Testis (tissue), 3 donors: ENCODE data around the gene SEZ6L. TPM values are rescaled to one million over a fixed set of nuclear protein-coding genes. Genes with fewer than 3 reads are reported as not detected.

ENCODE experiments used
- DNase-seq: peaks from one replicate; pipeline ENCODE4 v3.0.0-alpha.2; 2019
- H3K27ac ChIP-seq, 2 donors: fragments of 200-600 bp; sonication (generic); one replicate each; pipeline ENCODE4 v1.5.1; 2019
- H3K27me3 ChIP-seq: fragments of 200-600 bp; sonication (generic); one replicate; pipeline ENCODE4 v1.5.1; 2019
- H3K36me3 ChIP-seq: fragments of 200-600 bp; sonication (generic); one replicate; pipeline ENCODE4 v1.5.1; 2017; ENCODE audit warnings: low read depth; ENCODE audit errors: missing control alignments
- H3K4me1 ChIP-seq: fragments of 200-600 bp; sonication (generic); one replicate; pipeline ENCODE4 v1.5.1; 2019
- H3K4me3 ChIP-seq, 2 donors: fragments of 200-600 bp; sonication (generic); one replicate each; pipeline ENCODE4 v1.5.1; 2017 to 2019
- H3K9me3 ChIP-seq: fragments of 200-600 bp; sonication (generic); one replicate; pipeline ENCODE4 v1.5.1; 2017
- CTCF ChIP-seq, 3 experiments: fragments of 450-650 bp in 2 of 3; fragments of 200-600 bp in 1 of 3; sonication (generic) in 1 of 3; IDR thresholded peaks; one replicate each; pipeline ENCODE4 v1.5.1; 2016 to 2019; ENCODE audit warnings: antibody characterized with exemption in 3 of 3, mild to moderate bottlenecking in 2 of 3, moderate library complexity in 1 of 3
- POLR2A ChIP-seq: fragments of 450-650 bp; IDR thresholded peaks from one replicate; pipeline ENCODE4 v1.6.1; 2017; ENCODE audit warnings: antibody characterized with exemption, mild to moderate bottlenecking, moderate library complexity
- WGBS, 2 donors: methylation state at CpG; one replicate each; pipeline ENCODE4 v1.1.5; 2018; 5-methylcytosine and 5-hydroxymethylcytosine counted together
- intact Hi-C: fragments of 100-400 bp; cut with DNase I; formaldehyde crosslinking; loops from one replicate; pipeline ENCODE4 v1.15.1; 2023; ENCODE audit warnings: low total_unique reads
- polyA plus RNA-seq: library from polyadenylated mRNA; stranded (reverse); fragments of 350-450 nt; fragmentation: Illumina TruSeq; extraction: RNeasy Lipid Tissue Mini Kit (QIAGEN cat#74804); gene quantifications from one replicate; pipeline ENCODE4 v1.2.3, GENCODE V29; 2014; ENCODE audit warnings: low read depth, low replicate concordance; ENCODE audit not compliant: insufficient read depth
- total RNA-seq, 2 donors: library from RNA; depleted of rRNA; stranded (reverse); fragments of >200 nt; gene quantifications; one replicate each; pipeline ENCODE4 v1.2.3, GENCODE V29; 2016

Gene SEZ6L
- total and polyA plus RNA-seq, 3 donors from 2014 or later = 0.69 to 1.4 (median 0.71) TPM

- Histone ChIP-seq H3K9me3 (no peaks in the 10 kb centered on the region), H3K4me1 (no peaks in the 10 kb centered on the region), H3K27me3 (no peaks in the 10 kb centered on the region), H3K36me3 (no peaks in the 10 kb centered on the region), H3K4me3 (no peak overlapping the region), H3K27ac (no peak overlapping the region)
- intact Hi-C loops = no loop called here
- whole genome bisulfite sequencing, 2 donors = 32 to 37% methylated on average over 1 of the region's 1 CpG
- TF ChIP-seq CTCF (IDR thresholded peaks at IDR 0.05) (no peak), POLR2A (no peak)
- DNase-seq = no peak
These were observed 225.5 kb downstream of the SEZ6L start for GRCh38 chr22:26394777-26395176.

GRCh38 chr22:26395926-26396325 lies 226.7 kb downstream of the SEZ6L start:
- DNase-seq = no peak
- no peaks in the 10 kb centered on the region for H3K9me3 ChIP-seq
- WGBS, 2 donors = 55 to 64% methylated on average over 4 to 5 of the region's 5 CpGs
- intact Hi-C loops = no loop called here
- TF ChIP-seq CTCF (IDR thresholded peaks at IDR 0.05) (no peak), POLR2A (no peak)
- no peaks in the 10 kb centered on the region for H3K27me3 ChIP-seq
- H3K36me3 ChIP-seq = no peaks in the 10 kb centered on the region
- H3K27ac ChIP-seq = no peak overlapping the region
- H3K4me3 ChIP-seq = no peak overlapping the region
- H3K4me1 ChIP-seq = no peaks in the 10 kb centered on the region

GRCh38 chr22:26398741-26399153 lies 229.5 kb downstream of the SEZ6L start:
- Histone ChIP-seq H3K27me3 (no peaks in the 10 kb centered on the region), H3K36me3 (no peaks in the 10 kb centered on the region), H3K27ac (no peak overlapping the region), H3K4me3 (no peak overlapping the region), H3K4me1 (no peaks in the 10 kb centered on the region), H3K9me3 (no peaks in the 10 kb centered on the region)
- TF ChIP-seq POLR2A (no peak), CTCF (IDR thresholded peaks at IDR 0.05) (peak; percentile 50 to 60 (median 57))
- WGBS, 2 donors = 30 to 35% methylated on average over 3 of the region's 3 CpGs
- peak; percentile 85 for DNase-seq
- intact Hi-C loops = no loop called here

- intact Hi-C loops = no loop called here
- Histone ChIP-seq H3K27me3 (no peaks in the 10 kb centered on the region), H3K9me3 (no peaks in the 10 kb centered on the region), H3K27ac (no peak overlapping the region), H3K4me1 (no peaks in the 10 kb centered on the region), H3K36me3 (no peaks in the 10 kb centered on the region), H3K4me3 (no peak overlapping the region)
- TF ChIP-seq CTCF (IDR thresholded peaks at IDR 0.05) (no peak), POLR2A (no peak)
- no peak for DNase-seq
- WGBS, 2 donors = 64 to 65% methylated on average over 1 of the region's 1 CpG
These were observed 230.0 kb downstream of the SEZ6L start for GRCh38 chr22:26399289-26399688.

GRCh38 chr22:26401726-26402125 lies 232.5 kb downstream of the SEZ6L start:
- H3K4me1 ChIP-seq = no peaks in the 10 kb centered on the region
- 62 to 65% methylated on average over 5 of the region's 5 CpGs for WGBS, 2 donors
- intact Hi-C loops = no loop called here

More at GRCh38 chr22:26401726-26402125, 232.5 kb downstream of the SEZ6L start:
- no peaks in the 10 kb centered on the region for H3K9me3 ChIP-seq
- DNase-seq = peak; percentile 61
- H3K27me3 ChIP-seq = no peaks in the 10 kb centered on the region
- TF ChIP-seq CTCF (IDR thresholded peaks at IDR 0.05) (no peak), POLR2A (no peak)
- H3K4me3 ChIP-seq = no peak overlapping the region
- no peak overlapping the region for H3K27ac ChIP-seq
- no peaks in the 10 kb centered on the region for H3K36me3 ChIP-seq
